Uterus (tissue), 4 donors: ENCODE measurements around the gene DGKH. TPM values are rescaled to one million over a fixed set of nuclear protein-coding genes. Genes with fewer than 3 reads are reported as not detected.

Source experiments
- DNase-seq, 2 donors: peaks; one replicate each; pipeline ENCODE4 v3.0.0-alpha.2; 2019 to 2020
- H3K27ac ChIP-seq, 2 donors: fragments of 200-600 bp; sonication (generic); 1 replicate in 1 of 2; 2 replicates in 1 of 2; pipeline ENCODE4 v1.5.1; 2016 to 2018
- H3K27me3 ChIP-seq, 2 donors: fragments of 200-600 bp; sonication (generic); one replicate each; pipeline ENCODE4 v1.5.1; 2018 to 2019; ENCODE audit warnings: control low read depth in 1 of 2
- H3K36me3 ChIP-seq, 2 donors: fragments of 200-600 bp; sonication (generic); one replicate each; pipeline ENCODE4 v1.5.1; 2019; ENCODE audit warnings: control low read depth in 1 of 2
- H3K4me1 ChIP-seq, 2 donors: fragments of 200-600 bp; sonication (generic); one replicate each; pipeline ENCODE4 v1.5.1; 2018 to 2019; ENCODE audit warnings: control low read depth in 1 of 2
- H3K4me3 ChIP-seq, 2 donors: fragments of 200-600 bp; sonication (generic); 1 replicate in 1 of 2; 2 replicates in 1 of 2; pipeline ENCODE4 v1.5.1; 2018 to 2019; ENCODE audit warnings: mild to moderate bottlenecking in 1 of 2
- H3K9me3 ChIP-seq, 2 donors: fragments of 200-600 bp; sonication (generic); one replicate each; pipeline ENCODE4 v1.5.1; 2019; ENCODE audit warnings: control low read depth in 1 of 2
- CTCF ChIP-seq, 4 experiments: fragments of 200-600 bp in 2 of 4; fragments of 450-650 bp in 2 of 4; sonication (generic) in 2 of 4; IDR thresholded peaks; one replicate each; pipeline ENCODE4 v1.5.1; 2016 to 2019; ENCODE audit warnings: antibody characterized with exemption in 4 of 4, mild to moderate bottlenecking in 2 of 4, moderate library complexity in 1 of 4
- POLR2A ChIP-seq, 2 donors: fragments of 450-650 bp; IDR thresholded peaks; one replicate each; pipeline ENCODE4 v1.6.1; 2016; ENCODE audit warnings: antibody characterized with exemption in 2 of 2, mild to moderate bottlenecking in 1 of 2, moderate library complexity in 1 of 2
- intact Hi-C: fragments of 100-400 bp; cut with DNase I; formaldehyde crosslinking; loops from one replicate; pipeline ENCODE4 v1.15.1; 2023; ENCODE audit warnings: low total_unique reads
- small RNA-seq: library from RNA; depleted of rRNA; stranded (forward); fragments of <200 nt; gene quantifications from one replicate; pipeline ENCODE3, GENCODE V24; 2016
- total RNA-seq, 4 donors: library from RNA; depleted of rRNA in 3 of 4; stranded (reverse); fragments of >200 nt in 3 of 4; gene quantifications; one replicate each; pipeline versions ENCODE4 v1.1.0 to v1.2.4, GENCODE V29; 2014 to 2023
- donor health status: DM: yes; HTN: yes; CAD: no.

The DGKH gene
- total RNA-seq, 4 donors from 2014 or later = 18.8 to 50.0 (median 36.5) TPM

DNA sequence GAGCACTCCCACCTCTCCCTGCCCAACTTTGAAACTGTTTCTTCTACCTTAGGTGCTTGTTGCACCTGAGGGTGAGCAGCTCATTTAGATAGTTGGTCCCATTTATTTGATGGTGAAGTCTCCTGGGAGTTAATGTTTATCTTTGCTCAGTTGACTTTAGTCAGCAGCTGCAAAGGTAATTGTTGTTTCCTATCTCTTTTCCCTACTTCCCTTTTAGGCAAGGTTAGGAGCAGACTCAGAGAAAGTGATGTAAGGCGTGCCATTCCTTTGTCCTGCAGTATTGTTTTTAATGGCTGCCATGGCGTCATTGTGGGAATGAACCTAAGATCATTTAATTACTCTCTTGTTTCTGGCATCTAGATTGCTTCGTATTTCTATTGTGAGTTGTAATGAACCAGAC is 235.1 kb downstream of the DGKH start:
- no peaks in the 10 kb centered on the region for H3K36me3 ChIP-seq
- no peak overlapping the region for H3K4me3 ChIP-seq
- no peaks in the 10 kb centered on the region for H3K4me1 ChIP-seq
- no peaks in the 10 kb centered on the region for H3K9me3 ChIP-seq
- intact Hi-C loops = no loop called here
- no peak overlapping the region for H3K27ac ChIP-seq
- TF ChIP-seq POLR2A (IDR thresholded peaks at IDR 0.05) (no peak), CTCF (IDR thresholded peaks at IDR 0.05) (no peak)
- DNase-seq = no peak
- H3K27me3 ChIP-seq = no peaks in the 10 kb centered on the region

- no peaks in the 10 kb centered on the region for H3K4me1 ChIP-seq
- no peak for DNase-seq
- intact Hi-C loops = no loop called here
- no peaks in the 10 kb centered on the region for H3K36me3 ChIP-seq
- H3K27me3 ChIP-seq = no peaks in the 10 kb centered on the region
- no peak overlapping the region for H3K4me3 ChIP-seq
- TF ChIP-seq POLR2A (IDR thresholded peaks at IDR 0.05) (no peak), CTCF (IDR thresholded peaks at IDR 0.05) (no peak)
- H3K9me3 ChIP-seq = no peaks in the 10 kb centered on the region
- H3K27ac ChIP-seq = no peak overlapping the region
Observed at GRCh38 chr13:42284068-42284467, 235.6 kb downstream of the DGKH start.

Small RNA genes lying within 50 kb of the gene (small RNA-seq; reads per million reads assigned to genes)
- gene RPS28P8 = not detected

Other genes starting within 250 kb of the DGKH start
- 10 to 100 TPM; 25.6 to 59.7 (median 37.5) TPM for gene VWA8, start 87.5 kb upstream of the DGKH start, total RNA-seq
- 10 to 100 TPM; 30.0 to 60.7 (median 45.9) TPM for gene AKAP11, start 223.5 kb downstream of the DGKH start, total RNA-seq